Kidney (tissue), 14 donors: ENCODE data around the gene RNPS1. TPM values are rescaled to one million over a fixed set of nuclear protein-coding genes. Genes with fewer than 3 reads are reported as not detected.
A peak's percentile ranks its signal among the peaks of the same experiment; 100 is the strongest.

ENCODE experiments used
- DNase-seq, 5 donors: peaks; one replicate each; pipeline ENCODE4 v3.0.0-alpha.2; 2013 to 2020
- FAIRE-seq: peaks from 2 replicates; lab custom pipeline; 2012; peaks lifted over from hg19 to GRCh38; lab: Jason Lieb, UNC
- H3K27ac ChIP-seq, 2 donors: one replicate each; pipeline ENCODE4 v1.7.0; 2013; ENCODE audit warnings: low read depth in 2 of 2, low read length in 2 of 2, inconsistent platforms in 1 of 2
- H3K27me3 ChIP-seq: one replicate; pipeline ENCODE4 v1.7.1; 2013; ENCODE audit warnings: low read length, inconsistent platforms; ENCODE audit not compliant: control insufficient read depth, insufficient read depth
- H3K36me3 ChIP-seq, 3 donors: one replicate each; pipeline versions ENCODE4 v1.7.0 to v1.7.1; 2013; ENCODE audit warnings: low read length in 3 of 3, control low read depth in 1 of 3, inconsistent platforms in 1 of 3; ENCODE audit not compliant: insufficient read depth in 3 of 3, control insufficient read depth in 2 of 3
- H3K4me1 ChIP-seq, 3 donors: one replicate each; pipeline versions ENCODE4 v1.7.0 to v1.7.1; 2013; ENCODE audit warnings: low read length in 3 of 3, inconsistent platforms in 1 of 3, low read depth in 1 of 3; ENCODE audit not compliant: control insufficient read depth in 2 of 3, insufficient read depth in 2 of 3
- H3K4me3 ChIP-seq, 3 donors: one replicate each; pipeline versions ENCODE4 v1.7.0 to v1.8.1; 2013; ENCODE audit warnings: low read length in 3 of 3, control low read depth in 1 of 3, inconsistent platforms in 1 of 3
- H3K9ac ChIP-seq, 3 donors: one replicate each; pipeline versions ENCODE4 v1.7.0 to v1.7.1; 2013; ENCODE audit warnings: low read length in 3 of 3, control low read depth in 1 of 3, inconsistent platforms in 1 of 3
- H3K9me3 ChIP-seq, 3 donors: one replicate each; pipeline versions ENCODE4 v1.7.0 to v1.7.1; 2013; ENCODE audit warnings: low read length in 3 of 3, control low read depth in 1 of 3, inconsistent platforms in 1 of 3; ENCODE audit not compliant: control insufficient read depth in 2 of 3, insufficient read depth in 1 of 3
- CTCF ChIP-seq: IDR thresholded peaks from 3 replicates; pipeline ENCODE4 v1.5.1; 2012; ENCODE audit warnings: mild to moderate bottlenecking, moderate library complexity, borderline replicate concordance; ENCODE audit not compliant: insufficient read depth; ENCODE audit errors: extremely low read depth
- intact Hi-C: fragments of 100-400 bp; cut with DNase I; formaldehyde crosslinking; loops from one replicate; pipeline ENCODE4 v1.11.1; 2022
- polyA plus RNA-seq: library from polyadenylated mRNA; stranded (reverse); fragments of 350-450 nt; fragmentation: Illumina TruSeq; extraction: RNeasy Lipid Tissue Mini Kit (QIAGEN cat#74804); gene quantifications from one replicate; pipeline ENCODE4 v1.2.3, GENCODE V29; 2014; ENCODE audit warnings: low read depth, low replicate concordance; ENCODE audit not compliant: insufficient read depth
- total RNA-seq: library from RNA; stranded (reverse); fragmentation: NEBNext Ultra II Directional; extraction: Animal tissue kit (Norgen Biotek cat#: 25700); gene quantifications from one replicate; pipeline ENCODE4 v1.2.1, GENCODE V29; 2021
- donor health status: control.
- donor health status: control.
- donor health status: control.
- donor health status: control.
- donor health status: control.
- donor health status: DM: yes; HTN: yes; CAD: no.
- donor health status: Normal renal cell carcinoma (clear cell type).

The RNPS1 gene
- total and polyA plus RNA-seq, 2 donors from 2014 or later, result 102 to 134 TPM

GRCh38 chr16:2298621-2299020 is 30.7 kb upstream of the RNPS1 start:
- Histone ChIP-seq H3K9ac (no peak overlapping the region), H3K4me1 (peaks cover 0 to 8% (median 0%) of the 10 kb centered on the region in 3 donors), H3K4me3 (no peak overlapping the region), H3K27me3 (no peaks in the 10 kb centered on the region), H3K36me3 (no peaks in the 10 kb centered on the region), H3K27ac (no peak overlapping the region), H3K9me3 (no peaks in the 10 kb centered on the region)
- intact Hi-C loops, result no loop called here
- peak in 1 of 5 donors; percentile 36 for DNase-seq
- FAIRE-seq, result no peak
- TF ChIP-seq CTCF, result no peak

GRCh38 chr16:2297506-2297860 is 29.6 kb upstream of the RNPS1 start:
- intact Hi-C loops, result no loop called here
- Histone ChIP-seq H3K36me3 (no peaks in the 10 kb centered on the region), H3K4me1 (peaks cover 0 to 8% (median 0%) of the 10 kb centered on the region in 3 donors), H3K9ac (no peak overlapping the region), H3K27ac (no peak overlapping the region), H3K27me3 (no peaks in the 10 kb centered on the region), H3K4me3 (no peak overlapping the region), H3K9me3 (no peaks in the 10 kb centered on the region)
- DNase-seq, result no peak
- no peak for FAIRE-seq
- no peak for TF ChIP-seq CTCF

GRCh38 chr16:2296661-2297505 is 29.0 kb upstream of the RNPS1 start:
- no peak overlapping the region for H3K4me3 ChIP-seq
- no peaks in the 10 kb centered on the region for H3K36me3 ChIP-seq
- H3K9me3 ChIP-seq, result no peaks in the 10 kb centered on the region
- no peak overlapping the region for H3K27ac ChIP-seq
- intact Hi-C loops, result no loop called here
- H3K27me3 ChIP-seq, result no peaks in the 10 kb centered on the region
- FAIRE-seq (no peak), DNase-seq (peak in 2 of 5 donors; percentile 33 to 66)
- peaks cover 0 to 8% (median 0%) of the 10 kb centered on the region in 3 donors for H3K4me1 ChIP-seq
- H3K9ac ChIP-seq, result no peak overlapping the region
- peak; percentile 51 for TF ChIP-seq CTCF
